HG02763 (cell line): ENCODE data around the gene CTCFL.

Source experiments
- ATAC-seq: cut with Tn5 transposase; IDR thresholded peaks from one replicate; pipeline ENCODE4 v1.9.1; 2021; ENCODE audit warnings: mild to moderate bottlenecking, moderate library complexity; ENCODE audit not compliant: unreplicated experiment

Gene CTCFL

DNA sequence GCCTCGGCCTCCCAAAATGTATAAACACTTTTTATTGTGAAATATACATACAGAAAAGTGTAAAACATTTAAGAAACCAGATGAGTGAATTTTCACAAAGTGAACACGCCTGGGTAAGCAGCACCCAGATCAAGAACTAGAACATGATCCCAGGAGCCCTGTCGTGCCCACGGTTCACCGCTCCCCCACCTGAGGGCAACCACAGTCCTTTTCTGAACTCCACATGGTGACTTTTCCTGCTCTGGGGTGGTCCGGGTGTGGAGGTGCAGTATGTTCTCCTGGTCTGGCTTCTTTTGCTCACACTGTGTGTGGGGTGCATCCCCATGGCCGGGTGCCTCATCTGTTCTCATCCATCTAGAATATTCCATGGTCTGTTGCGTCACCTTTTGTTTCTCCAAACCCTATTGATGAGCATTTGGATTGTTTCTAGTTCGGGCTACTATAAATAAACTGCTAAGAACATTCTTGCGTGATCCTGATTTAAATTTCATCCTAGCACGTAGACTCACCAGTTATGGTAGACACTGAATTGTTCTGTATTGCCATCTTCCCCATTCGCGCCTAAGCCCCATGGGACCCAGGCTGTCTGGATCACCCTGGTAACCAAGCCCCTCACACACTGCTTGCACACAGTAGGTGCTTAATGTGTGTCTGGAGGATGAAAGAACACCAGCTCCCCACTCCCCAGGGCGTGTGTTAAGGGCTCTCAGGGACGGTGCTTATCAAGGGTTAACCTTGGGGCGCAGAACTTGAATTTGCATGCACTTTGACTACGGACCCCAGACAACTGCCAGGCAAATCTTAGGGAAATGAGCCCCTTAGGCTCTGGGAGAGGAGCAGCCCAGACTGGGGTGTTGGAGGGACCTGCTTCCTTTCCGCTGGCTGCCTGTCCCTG, 56.2 kb downstream of the CTCFL start:
- ATAC-seq: no peak

DNA sequence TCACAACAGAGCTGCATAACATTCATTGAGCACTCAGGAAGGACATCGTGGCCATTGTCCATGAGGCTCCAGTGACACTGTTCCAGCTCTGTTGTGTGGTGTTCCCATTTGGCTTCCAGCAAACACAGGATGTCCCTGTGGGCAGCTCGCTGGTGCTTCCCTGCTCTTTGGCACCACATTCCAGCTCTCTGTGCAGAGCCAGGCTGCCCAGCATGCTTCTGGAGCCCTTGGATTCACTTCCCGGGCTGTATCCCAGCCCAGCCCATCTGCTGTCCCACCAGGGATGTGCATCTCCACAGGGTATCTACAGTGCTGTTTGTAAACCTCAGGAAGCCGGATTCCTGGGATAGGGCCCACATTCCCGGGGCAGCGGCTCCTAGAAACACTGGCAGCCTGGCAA, 57.2 kb downstream of the CTCFL start:
- ATAC-seq: no peak

DNA sequence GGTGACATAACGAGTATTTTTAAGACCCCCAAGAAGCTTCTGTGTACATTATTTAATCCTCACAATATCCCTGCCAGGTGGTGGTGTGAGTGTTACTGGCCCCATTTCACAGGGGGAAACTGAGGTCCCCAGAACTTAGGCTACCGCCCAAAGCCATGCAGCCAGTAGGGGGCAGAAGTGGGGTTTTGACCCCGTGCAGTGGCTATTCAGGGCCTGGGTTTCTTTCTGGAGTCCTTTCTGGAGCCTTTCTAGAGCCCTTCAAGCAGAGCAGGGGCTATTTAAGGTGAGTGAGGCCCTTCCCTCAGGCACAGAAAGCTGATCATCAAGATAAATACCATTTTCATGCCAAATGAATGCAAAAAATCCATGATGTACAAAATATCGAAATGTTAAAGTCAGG, 59.0 kb downstream of the CTCFL start:
- no peak for ATAC-seq

- no peak for ATAC-seq
Measured at GRCh38 chr20:57465486-57465885, 59.5 kb downstream of the CTCFL start.

DNA sequence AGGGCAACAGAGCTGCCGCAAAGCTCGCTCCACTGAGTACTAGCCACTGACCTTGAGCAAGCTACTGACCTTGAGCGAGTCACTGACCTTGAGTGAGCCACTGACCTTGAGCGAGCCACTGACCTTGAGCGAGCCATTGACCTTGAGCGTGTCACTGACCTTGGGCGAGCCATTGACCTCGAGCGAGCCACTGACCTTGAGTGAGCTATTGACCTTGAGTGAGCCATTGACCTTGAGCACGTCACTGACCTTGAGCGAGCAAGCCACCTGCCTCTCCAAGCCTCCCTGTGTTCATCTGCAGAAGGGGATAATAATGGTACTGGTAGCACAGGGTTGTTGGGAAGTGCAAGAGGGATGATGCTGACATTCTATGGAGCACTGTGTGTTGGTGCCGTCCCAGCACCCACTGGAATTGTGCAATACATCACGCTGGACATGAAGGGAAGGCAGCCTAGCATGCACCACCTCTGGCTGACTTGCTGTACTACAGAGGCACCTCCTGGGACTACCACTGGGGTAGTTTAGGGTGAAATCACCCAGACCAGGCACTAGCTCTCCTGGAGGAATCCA, 60.2 kb downstream of the CTCFL start:
- no peak for ATAC-seq

GRCh38 chr20:57462781-57463180, 62.2 kb downstream of the CTCFL start:
- no peak for ATAC-seq

DNA sequence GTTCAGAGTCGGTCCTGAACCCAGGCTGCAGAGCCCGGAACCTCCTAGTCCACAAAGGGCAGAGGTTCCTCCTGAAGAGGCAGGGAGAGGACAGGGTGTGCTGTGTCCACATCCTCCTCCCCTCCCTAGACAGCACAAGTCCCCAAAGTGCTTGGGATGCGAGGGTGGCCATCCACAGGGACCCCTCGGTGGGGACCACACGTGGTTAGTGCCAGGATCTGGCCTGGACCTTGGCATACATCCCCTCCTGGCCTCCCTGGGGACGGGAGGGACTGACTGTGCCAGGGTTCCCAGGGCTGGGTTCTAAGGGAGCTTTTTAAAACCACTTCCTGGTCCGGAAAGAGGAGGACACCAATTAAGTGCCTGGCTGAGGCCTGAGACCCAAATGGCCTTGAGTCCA, 63.2 kb downstream of the CTCFL start:
- ATAC-seq: no peak

DNA sequence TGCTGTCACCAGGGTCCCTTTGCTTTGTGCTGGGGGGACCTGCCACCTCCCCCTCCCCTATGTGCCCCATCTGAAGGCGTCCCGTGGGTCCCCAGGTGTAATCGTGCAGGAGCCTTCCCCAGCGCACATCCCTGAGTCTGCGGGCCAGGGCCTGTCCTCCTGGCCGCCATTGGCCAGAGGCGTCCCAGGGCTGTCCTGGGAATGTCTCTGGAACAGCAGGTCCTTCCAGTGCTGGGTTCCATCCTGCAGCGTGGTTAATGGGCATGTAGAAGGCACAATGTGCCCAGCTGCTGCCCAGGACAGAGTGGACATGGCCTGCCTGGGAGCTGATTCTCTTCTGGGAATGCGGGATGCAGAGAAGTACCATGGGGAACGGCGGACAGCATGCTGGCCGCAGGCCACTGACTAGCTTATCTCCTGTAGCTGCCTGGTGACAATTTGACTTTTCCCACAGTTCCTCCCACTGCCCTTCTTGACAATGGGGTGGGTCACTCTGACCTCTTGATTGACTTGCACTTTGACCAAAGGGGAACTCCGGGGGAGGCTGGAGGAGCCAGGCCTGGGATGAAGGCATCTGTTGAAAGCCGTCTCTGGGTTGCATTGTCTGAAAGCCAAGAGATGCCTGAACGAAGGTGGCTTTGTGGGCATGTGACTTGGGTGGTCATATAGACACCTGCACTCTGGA, 64.0 kb downstream of the CTCFL start:
- no peak for ATAC-seq

DNA sequence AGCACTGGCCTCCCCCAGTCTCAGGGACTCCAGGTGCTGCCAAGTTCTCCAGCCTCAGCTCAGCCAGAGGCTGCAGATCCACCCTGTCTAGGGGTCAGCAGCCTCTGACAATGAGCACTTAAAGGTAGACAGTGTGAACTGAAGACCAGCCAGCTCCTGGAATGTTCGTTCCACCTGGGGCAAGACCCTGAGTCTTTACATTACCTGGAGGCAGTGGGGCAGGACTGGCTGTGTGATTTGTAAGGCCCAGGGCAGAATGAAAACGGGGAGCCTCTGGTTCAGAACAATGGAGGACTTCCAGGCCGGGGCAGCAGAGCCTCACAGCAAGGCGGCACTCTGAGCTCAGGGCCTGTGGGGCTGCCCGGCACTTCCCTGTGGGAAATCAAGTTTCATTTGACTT, 65.0 kb downstream of the CTCFL start:
- ATAC-seq: no peak

- no peak for ATAC-seq
Measured at GRCh38 chr20:57459278-57459677, 65.7 kb downstream of the CTCFL start.

- ATAC-seq: no peak
Measured at GRCh38 chr20:57458400-57459160, 66.4 kb downstream of the CTCFL start.

GRCh38 chr20:57457243-57458095, 67.5 kb downstream of the CTCFL start:
- no peak for ATAC-seq

- no peak for ATAC-seq
Measured at GRCh38 chr20:57456116-57456515, 68.8 kb downstream of the CTCFL start.

- no peak for ATAC-seq
Measured at GRCh38 chr20:57455386-57455785, 69.6 kb downstream of the CTCFL start.

DNA sequence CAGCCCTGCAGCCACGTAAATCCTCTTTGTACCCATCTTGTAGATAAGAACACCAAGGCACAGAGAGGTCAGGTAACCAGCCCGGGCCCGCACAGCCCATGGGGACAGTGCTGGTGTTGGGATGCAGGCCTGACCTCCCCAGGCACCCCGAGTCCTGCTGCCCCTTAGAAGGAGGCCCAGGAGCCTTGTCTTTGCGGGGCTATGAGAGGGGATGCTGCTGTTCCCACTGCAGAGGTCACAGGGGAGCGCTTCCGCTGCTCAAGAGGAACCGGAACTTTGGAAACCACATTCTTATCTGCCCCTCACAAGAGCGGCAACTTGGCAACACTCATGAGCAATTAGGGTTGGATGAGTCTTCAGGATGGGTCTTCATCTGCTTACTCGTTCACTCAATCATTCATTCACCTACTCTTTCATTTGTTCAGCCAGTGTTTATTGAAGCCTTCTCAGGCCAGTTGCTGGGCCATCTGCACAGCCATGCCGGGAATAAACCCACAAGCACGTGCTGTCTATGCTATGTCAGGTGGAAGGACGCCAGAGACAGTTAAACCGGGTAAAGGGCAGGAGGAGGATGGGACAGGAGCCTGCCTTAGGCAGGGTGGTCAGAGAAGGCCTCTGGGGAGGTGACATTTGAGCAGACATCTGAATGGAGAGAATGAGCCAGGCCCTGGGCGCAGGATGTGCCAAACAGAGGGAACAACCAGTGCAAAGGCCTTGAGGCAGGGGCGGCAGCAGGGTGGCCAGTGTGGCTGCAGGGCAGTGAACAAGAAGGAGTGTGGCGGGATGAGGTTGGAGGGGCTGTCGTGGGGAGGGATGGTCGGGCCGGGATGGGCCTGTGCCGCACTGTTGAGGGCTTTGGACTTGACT, 72.9 kb downstream of the CTCFL start:
- no peak for ATAC-seq

GRCh38 chr20:57451431-57451794, 73.5 kb downstream of the CTCFL start:
- ATAC-seq: no peak

- no peak for ATAC-seq
Measured at GRCh38 chr20:57450931-57451330, 74.0 kb downstream of the CTCFL start.

DNA sequence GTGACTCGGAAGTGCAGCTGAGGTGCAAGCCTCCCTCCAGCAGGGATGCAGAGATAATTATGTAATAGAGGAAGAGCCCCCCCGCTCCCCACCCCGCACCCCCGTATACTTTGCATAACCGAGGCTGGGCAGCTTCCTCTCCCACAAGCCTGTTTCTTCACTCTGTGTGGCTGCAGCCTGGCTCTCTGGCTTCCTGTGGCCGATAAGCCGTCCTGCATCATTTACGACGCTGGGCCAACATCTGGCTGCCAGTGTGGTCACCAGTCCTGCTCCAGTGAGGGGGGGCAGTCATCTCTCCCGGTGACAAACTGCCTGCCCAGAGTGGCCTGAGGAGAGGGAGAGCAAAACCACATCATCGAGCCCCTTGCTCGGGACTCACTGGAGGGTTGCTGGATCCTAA, 74.5 kb downstream of the CTCFL start:
- peak; percentile 61 for ATAC-seq
